H9 (cell line): ENCODE data around the gene PEA15. TPM values are rescaled to one million over a fixed set of nuclear protein-coding genes. Genes with fewer than 3 reads are reported as not detected.

Experiments
- DNase-seq: peaks from one replicate; pipeline ENCODE4 v3.0.0-alpha.2; 2017
- H2AFZ ChIP-seq: one replicate; pipeline ENCODE4 v1.6.1; 2013; ENCODE audit warnings: mild to moderate bottlenecking, low read length, control low read depth, moderate library complexity
- H2AK5ac ChIP-seq: 2 replicates; pipeline ENCODE4 v1.6.1; 2013; ENCODE audit warnings: low read length, control low read depth, mixed read lengths; ENCODE audit not compliant: insufficient read length
- H2BK120ac ChIP-seq: one replicate; pipeline ENCODE4 v1.6.1; 2013; ENCODE audit warnings: low read depth, mild to moderate bottlenecking, low read length, control low read depth, inconsistent platforms; ENCODE audit not compliant: poor library complexity, severe bottlenecking
- H2BK12ac ChIP-seq: 2 replicates; pipeline ENCODE4 v1.6.1; 2013; ENCODE audit warnings: low read length, control low read depth, mixed read lengths, low read depth; ENCODE audit not compliant: insufficient read length
- H2BK15ac ChIP-seq: 2 replicates; pipeline ENCODE4 v1.6.1; 2013; ENCODE audit warnings: low read depth, low read length, control low read depth
- H2BK20ac ChIP-seq: one replicate; pipeline ENCODE4 v1.6.1; 2013; ENCODE audit warnings: low read depth, mild to moderate bottlenecking, low read length, control low read depth, inconsistent platforms; ENCODE audit not compliant: poor library complexity, severe bottlenecking
- H2BK5ac ChIP-seq: 2 replicates; pipeline ENCODE4 v1.6.1; 2013; ENCODE audit warnings: low read length, control low read depth, mixed read lengths; ENCODE audit not compliant: insufficient read length
- H3K14ac ChIP-seq: 2 replicates; pipeline ENCODE4 v1.6.1; 2013; ENCODE audit warnings: low read length, control low read depth; ENCODE audit not compliant: insufficient read depth
- H3K18ac ChIP-seq: 2 replicates; pipeline ENCODE4 v1.6.1; 2013; ENCODE audit warnings: low read depth, mild to moderate bottlenecking, mixed read lengths, low read length, control low read depth; ENCODE audit not compliant: insufficient read length
- H3K23ac ChIP-seq: 2 replicates; pipeline ENCODE4 v1.6.1; 2013; ENCODE audit warnings: low read length, control low read depth, mixed read lengths, low read depth; ENCODE audit not compliant: insufficient read length
- H3K23me2 ChIP-seq: 2 replicates; pipeline ENCODE4 v1.6.1; 2013; ENCODE audit warnings: low read depth, mild to moderate bottlenecking, mixed read lengths, low read length, control low read depth; ENCODE audit not compliant: insufficient read length, poor library complexity, severe bottlenecking
- H3K27ac ChIP-seq: 2 replicates; pipeline ENCODE4 v1.5.1; 2013; ENCODE audit warnings: low read length, control low read depth, mixed read lengths, low read depth; ENCODE audit not compliant: insufficient read length
- H3K27me3 ChIP-seq: 2 replicates; pipeline ENCODE4 v1.6.1; 2013; ENCODE audit warnings: low read length, control low read depth, inconsistent platforms; ENCODE audit not compliant: insufficient read depth
- H3K4ac ChIP-seq: 2 replicates; pipeline ENCODE4 v1.6.1; 2013; ENCODE audit warnings: low read depth, mild to moderate bottlenecking, control low read depth, inconsistent platforms, low read length, moderate library complexity
- H3K4me1 ChIP-seq: 2 replicates; pipeline ENCODE4 v1.6.1; 2013; ENCODE audit warnings: low read length, control low read depth, inconsistent platforms; ENCODE audit not compliant: insufficient read depth
- H3K4me2 ChIP-seq: 2 replicates; pipeline ENCODE4 v1.6.1; 2013; ENCODE audit warnings: low read length, control low read depth, mixed read lengths; ENCODE audit not compliant: insufficient read length, insufficient read depth
- H3K56ac ChIP-seq: 2 replicates; pipeline ENCODE4 v1.6.1; 2013; ENCODE audit warnings: low read depth, mild to moderate bottlenecking, mixed read lengths, low read length, control low read depth; ENCODE audit not compliant: insufficient read length
- H3K79me1 ChIP-seq: 2 replicates; pipeline ENCODE4 v1.6.1; 2013; ENCODE audit warnings: low read depth, mild to moderate bottlenecking, moderate library complexity, low read length, control low read depth, inconsistent platforms; ENCODE audit not compliant: insufficient read depth, poor library complexity, severe bottlenecking
- H3K79me2 ChIP-seq: 2 replicates; pipeline ENCODE4 v1.6.1; 2013; ENCODE audit warnings: low read length, control low read depth, inconsistent platforms; ENCODE audit not compliant: insufficient read depth
- H3K9ac ChIP-seq: 2 replicates; pipeline ENCODE4 v1.6.1; 2013; ENCODE audit warnings: low read length, control low read depth, mixed read lengths; ENCODE audit not compliant: insufficient read length; ENCODE audit errors: extremely low read depth
- H3K9me3 ChIP-seq: one replicate; pipeline ENCODE4 v1.6.1; 2013; ENCODE audit warnings: low read depth, low read length, inconsistent platforms; ENCODE audit not compliant: control insufficient read depth
- H3T11ph ChIP-seq: one replicate; pipeline ENCODE4 v1.6.1; 2013; ENCODE audit warnings: mild to moderate bottlenecking, low read length, control low read depth, inconsistent platforms
- H4K20me1 ChIP-seq: one replicate; pipeline ENCODE4 v1.6.1; 2013; ENCODE audit not compliant: control insufficient read depth, insufficient read length, insufficient read depth
- H4K5ac ChIP-seq: 2 replicates; pipeline ENCODE4 v1.6.1; 2013; ENCODE audit warnings: low read depth, mild to moderate bottlenecking, mixed read lengths, low read length, control low read depth; ENCODE audit not compliant: insufficient read length
- H4K8ac ChIP-seq: replicated peaks from 2 replicates; pipeline ENCODE4 v1.6.1; 2013; ENCODE audit warnings: low read length, control low read depth, mixed read lengths, low read depth; ENCODE audit not compliant: insufficient read length
- H4K91ac ChIP-seq: 2 replicates; pipeline ENCODE4 v1.6.1; 2013; ENCODE audit warnings: low read depth, mild to moderate bottlenecking, moderate library complexity, mixed read lengths, low read length, control low read depth; ENCODE audit not compliant: insufficient read length
- H3K27ac Mint-ChIP-seq, 3 experiments: 2 replicates in 2 of 3; 3 replicates in 1 of 3; pipeline ENCODE4 v1.8.0; 2020 to 2021; ENCODE audit warnings: mixed read lengths in 3 of 3, mild to moderate bottlenecking in 1 of 3, moderate library complexity in 1 of 3
- H3K27me3 Mint-ChIP-seq: 2 replicates; pipeline ENCODE4 v1.8.0; 2021; ENCODE audit warnings: low read depth, mild to moderate bottlenecking, moderate library complexity, mixed read lengths
- H3K36me3 Mint-ChIP-seq, 3 experiments: 2 replicates in 2 of 3; 3 replicates in 1 of 3; pipeline ENCODE4 v1.8.0; 2020 to 2021; ENCODE audit warnings: low read depth in 3 of 3, mixed read lengths in 3 of 3; ENCODE audit not compliant: insufficient read depth in 1 of 3
- H3K4me1 Mint-ChIP-seq, 2 experiments: 2 replicates each; pipeline ENCODE4 v1.8.0; 2020; ENCODE audit warnings: mixed read lengths in 2 of 2
- H3K4me3 Mint-ChIP-seq, 2 experiments: 2 replicates in 1 of 2; 3 replicates in 1 of 2; pipeline ENCODE4 v1.8.0; 2020 to 2021; ENCODE audit warnings: mild to moderate bottlenecking in 2 of 2, mixed read lengths in 2 of 2, moderate library complexity in 1 of 2
- H3K9me3 Mint-ChIP-seq, 2 experiments: 2 replicates in 1 of 2; 3 replicates in 1 of 2; pipeline ENCODE4 v1.8.0; 2020; ENCODE audit warnings: mild to moderate bottlenecking in 2 of 2, mixed read lengths in 2 of 2, moderate library complexity in 1 of 2
- WGBS: extraction: QIAGEN DNeasy Blood & Tissue Kit; methylation state at CpG from one replicate; pipeline ENCODE4 v1.1.7; 2013; ENCODE audit warnings: missing lambda C conversion rate, low lambda C conversion rate, mixed read lengths; ENCODE audit not compliant: insufficient read length; ENCODE audit errors: extremely low coverage; 5-methylcytosine and 5-hydroxymethylcytosine counted together
- total RNA-seq: library from RNA; stranded (reverse); gene quantifications from 2 replicates; pipeline ENCODE4 v1.2.1, GENCODE V29; 2021
- TF ChIP-seq, protein P1 (sequence below): fragments of 200-600 bp; sonication (generic); conservative IDR thresholded peaks from 3 replicates; pipeline ENCODE4 v1.8.0; 2021; ENCODE audit warnings: antibody characterized with exemption, mild to moderate bottlenecking

The PEA15 gene
- total RNA-seq, 1 experiment from 2014 or later: 82.1 TPM

- no peaks in the 10 kb centered on the region for H3K9me3 ChIP-seq
- H4K5ac ChIP-seq: no peak overlapping the region
- TF ChIP-seq, protein P1, sequence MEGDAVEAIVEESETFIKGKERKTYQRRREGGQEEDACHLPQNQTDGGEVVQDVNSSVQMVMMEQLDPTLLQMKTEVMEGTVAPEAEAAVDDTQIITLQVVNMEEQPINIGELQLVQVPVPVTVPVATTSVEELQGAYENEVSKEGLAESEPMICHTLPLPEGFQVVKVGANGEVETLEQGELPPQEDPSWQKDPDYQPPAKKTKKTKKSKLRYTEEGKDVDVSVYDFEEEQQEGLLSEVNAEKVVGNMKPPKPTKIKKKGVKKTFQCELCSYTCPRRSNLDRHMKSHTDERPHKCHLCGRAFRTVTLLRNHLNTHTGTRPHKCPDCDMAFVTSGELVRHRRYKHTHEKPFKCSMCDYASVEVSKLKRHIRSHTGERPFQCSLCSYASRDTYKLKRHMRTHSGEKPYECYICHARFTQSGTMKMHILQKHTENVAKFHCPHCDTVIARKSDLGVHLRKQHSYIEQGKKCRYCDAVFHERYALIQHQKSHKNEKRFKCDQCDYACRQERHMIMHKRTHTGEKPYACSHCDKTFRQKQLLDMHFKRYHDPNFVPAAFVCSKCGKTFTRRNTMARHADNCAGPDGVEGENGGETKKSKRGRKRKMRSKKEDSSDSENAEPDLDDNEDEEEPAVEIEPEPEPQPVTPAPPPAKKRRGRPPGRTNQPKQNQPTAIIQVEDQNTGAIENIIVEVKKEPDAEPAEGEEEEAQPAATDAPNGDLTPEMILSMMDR: no peak
- H3K4me1 ChIP-seq: peaks cover 24% of the 10 kb centered on the region; the same call in 1 of the 2 replicates
- no peaks in the 10 kb centered on the region for H3K9me3 Mint-ChIP-seq
- no peak for DNase-seq
- no peak overlapping the region for H2AFZ ChIP-seq
- no peak overlapping the region for H3K27ac ChIP-seq
- no peaks in the 10 kb centered on the region for H3K79me1 ChIP-seq
- no peak overlapping the region for H3K9ac ChIP-seq
- no peak overlapping the region for H4K8ac ChIP-seq
- H3K4me1 Mint-ChIP-seq: peaks cover 67 to 70% of the 10 kb centered on the region in 2 experiments
- peaks cover 9% of the 10 kb centered on the region for H3K23me2 ChIP-seq
- no peak overlapping the region for H3T11ph ChIP-seq
- H4K20me1 ChIP-seq: no peaks in the 10 kb centered on the region
- WGBS: no CpG with 5 or more reads among the region's 4 CpGs
- H3K27me3 ChIP-seq: no peaks in the 10 kb centered on the region
- H3K14ac ChIP-seq: no peak overlapping the region
- no peak overlapping the region for H3K18ac ChIP-seq
- H3K4me2 ChIP-seq: peak overlapping the region; percentile 56
- H3K56ac ChIP-seq: no peak overlapping the region
- no peak overlapping the region for H4K91ac ChIP-seq
- H3K27me3 Mint-ChIP-seq: no peaks in the 10 kb centered on the region
- H3K4ac ChIP-seq: no peak overlapping the region
- peak overlapping the region in 1 of 3 experiments; percentile 26; a peak in 2 of 7 replicates for H3K27ac Mint-ChIP-seq
- no peak overlapping the region for H3K23ac ChIP-seq
- H2BK5ac ChIP-seq: no peak overlapping the region
- H3K79me2 ChIP-seq: no peaks in the 10 kb centered on the region
- no peak overlapping the region for H2BK15ac ChIP-seq
- peak overlapping the region; percentile 91; a peak in 4 of 5 replicates for H3K4me3 Mint-ChIP-seq
- no peak overlapping the region for H2BK120ac ChIP-seq
- no peak overlapping the region for H2BK12ac ChIP-seq
- no peak overlapping the region for H2BK20ac ChIP-seq
- peaks cover 13 to 51% (median 16%) of the 10 kb centered on the region in 3 experiments for H3K36me3 Mint-ChIP-seq
- no peak overlapping the region for H2AK5ac ChIP-seq
Observed at GRCh38 chr1:160207118-160207650, 2.0 kb downstream of the PEA15 start.
